IPS-18a (cell line): Measurements from ENCODE around the gene AADAT.

Experiments
- H3K27ac ChIP-seq: one replicate; pipeline ENCODE4 v1.5.1; 2013; ENCODE audit warnings: low read length
- H3K27me3 ChIP-seq: one replicate; pipeline ENCODE4 v1.6.1; 2013; ENCODE audit warnings: mild to moderate bottlenecking, low read length; ENCODE audit not compliant: control insufficient read depth, insufficient read depth
- H3K36me3 ChIP-seq: one replicate; pipeline ENCODE4 v1.6.1; 2013; ENCODE audit warnings: low read depth, low read length; ENCODE audit not compliant: control insufficient read depth
- H3K4me1 ChIP-seq: one replicate; pipeline ENCODE4 v1.6.1; 2013; ENCODE audit warnings: low read depth, low read length; ENCODE audit not compliant: control insufficient read depth
- H3K4me3 ChIP-seq: one replicate; pipeline ENCODE4 v1.5.1; 2013; ENCODE audit warnings: low read length
- H3K9ac ChIP-seq: one replicate; pipeline ENCODE4 v1.6.1; 2013; ENCODE audit warnings: mild to moderate bottlenecking, low read length, moderate library complexity
- H3K9me3 ChIP-seq: one replicate; pipeline ENCODE4 v1.6.1; 2013; ENCODE audit warnings: low read depth, low read length; ENCODE audit not compliant: control insufficient read depth

AADAT gene

DNA sequence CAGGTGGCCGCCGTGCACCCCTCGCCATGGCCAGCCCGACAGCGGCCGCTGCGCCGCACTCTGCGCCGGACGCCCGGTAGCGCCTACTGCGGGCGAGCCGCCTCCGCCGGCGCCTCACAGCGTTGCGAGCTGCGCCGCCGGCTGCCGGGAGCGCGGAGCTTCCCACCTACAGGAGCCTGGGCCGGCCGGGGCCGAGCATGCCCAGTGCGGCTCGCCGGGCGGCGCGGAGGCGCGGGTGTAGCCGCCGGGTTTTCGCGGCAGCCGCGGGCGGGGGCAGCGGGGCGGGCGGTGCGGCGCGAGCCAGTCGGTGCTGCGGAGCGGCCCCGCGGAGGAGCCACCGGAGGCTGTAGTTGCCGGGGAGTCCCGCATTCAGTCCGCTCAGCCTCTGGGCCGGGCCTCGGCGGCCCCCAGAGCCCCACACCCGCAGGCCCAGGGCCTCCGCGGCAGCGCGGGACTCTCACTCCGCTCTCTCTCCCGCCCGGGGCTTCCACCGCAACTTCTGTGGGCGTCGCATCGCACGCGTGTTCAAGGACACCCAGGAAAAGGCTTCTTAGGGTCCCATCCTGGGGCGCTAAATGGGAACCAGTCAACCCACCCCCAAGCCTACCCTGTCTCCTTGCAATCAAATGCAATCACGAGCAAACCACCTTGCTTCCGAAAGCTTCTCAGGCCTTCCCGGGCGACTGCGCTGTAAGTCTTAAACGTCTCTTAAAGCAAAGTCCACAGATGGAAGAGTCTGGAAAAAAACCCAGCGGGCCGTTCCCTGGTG, 63.3 kb downstream of the AADAT start, which contains the start of gene MFAP3L:
Gene MFAP3L (minus strand): TSS at position 143 of the 769 bp plus-strand sequence. CDS start 20,518 bp downstream, outside the sequence.
- peak within 1 kb of the TSS; percentile 78 for H3K9ac ChIP-seq
- H3K27ac ChIP-seq: peak within 1 kb of the TSS; percentile 37
- peak within 1 kb of the TSS; percentile 86 for H3K4me3 ChIP-seq

GRCh38 chr4:170025523-170026252, 64.1 kb downstream of the AADAT start:
- Histone ChIP-seq H3K27me3 (peaks cover 45% of the 10 kb centered on the region), H3K27ac (no peak overlapping the region), H3K9me3 (no peaks in the 10 kb centered on the region), H3K4me3 (peak overlapping the region; percentile 61), H3K9ac (peak overlapping the region; percentile 13), H3K36me3 (no peaks in the 10 kb centered on the region), H3K4me1 (peaks cover 11% of the 10 kb centered on the region)

More for the DNA sequence above, 63.3 kb downstream of the AADAT start, which contains the start of gene MFAP3L:
- Histone ChIP-seq H3K9me3 (no peaks in the 10 kb centered on the region), H3K27me3 (peaks cover 45% of the 10 kb centered on the region), H3K4me1 (peaks cover 11% of the 10 kb centered on the region), H3K36me3 (no peaks in the 10 kb centered on the region)

- no peak overlapping the region for H3K9ac ChIP-seq
- H3K27me3 ChIP-seq: peaks cover 20% of the 10 kb centered on the region
- H3K36me3 ChIP-seq: no peaks in the 10 kb centered on the region
- peaks cover 8% of the 10 kb centered on the region for H3K4me1 ChIP-seq
- no peaks in the 10 kb centered on the region for H3K9me3 ChIP-seq
- H3K4me3 ChIP-seq: no peak overlapping the region
- H3K27ac ChIP-seq: no peak overlapping the region
Measured at GRCh38 chr4:170022211-170022610, 67.5 kb downstream of the AADAT start.

DNA sequence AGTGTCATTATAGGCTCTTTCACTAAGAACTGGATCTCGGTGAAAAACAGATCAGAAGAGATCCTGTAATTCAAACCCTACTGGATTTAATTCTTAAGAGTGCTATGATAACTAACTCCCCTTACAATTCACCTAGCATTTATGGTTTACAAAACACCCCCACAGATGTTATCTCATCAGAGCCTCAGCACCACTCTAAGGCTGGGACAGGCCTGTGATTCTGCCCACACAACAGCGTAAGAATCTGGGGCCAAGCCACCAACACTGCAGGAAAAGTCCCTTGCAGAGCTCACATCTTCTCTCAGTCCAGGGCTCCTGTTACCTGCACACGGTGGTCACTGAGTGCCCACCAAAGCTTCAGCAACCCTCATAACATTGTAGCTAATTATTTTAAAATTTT, 72.5 kb downstream of the AADAT start:
- no peak overlapping the region for H3K4me3 ChIP-seq
- H3K27ac ChIP-seq: no peak overlapping the region
- peaks cover 9% of the 10 kb centered on the region for H3K4me1 ChIP-seq
- no peaks in the 10 kb centered on the region for H3K9me3 ChIP-seq
- no peaks in the 10 kb centered on the region for H3K36me3 ChIP-seq
- H3K9ac ChIP-seq: no peak overlapping the region
- H3K27me3 ChIP-seq: no peaks in the 10 kb centered on the region

DNA sequence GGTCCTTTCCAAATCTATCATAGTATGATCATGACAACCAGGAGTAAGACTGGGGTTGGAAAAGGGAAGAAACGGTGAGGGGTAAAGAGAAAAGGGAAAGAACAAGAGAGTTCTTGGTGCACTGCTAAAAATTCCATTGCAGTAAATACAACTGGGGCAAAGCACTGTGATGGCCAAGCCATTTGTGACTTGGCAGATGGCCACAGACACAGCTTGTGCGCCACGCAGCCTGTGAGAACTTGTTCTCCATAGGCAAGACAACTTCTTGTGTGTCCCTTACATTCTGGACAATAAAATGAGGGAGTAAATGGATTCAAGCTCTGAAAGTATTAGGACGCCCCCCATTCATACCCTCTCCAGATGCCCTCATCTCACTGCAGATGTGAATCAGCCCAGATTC, 74.5 kb downstream of the AADAT start:
- Histone ChIP-seq H3K9me3 (no peaks in the 10 kb centered on the region), H3K27ac (no peak overlapping the region), H3K27me3 (no peaks in the 10 kb centered on the region), H3K4me1 (peaks cover 12% of the 10 kb centered on the region), H3K36me3 (no peaks in the 10 kb centered on the region), H3K9ac (no peak overlapping the region), H3K4me3 (no peak overlapping the region)

GRCh38 chr4:170014359-170015011, 75.3 kb downstream of the AADAT start:
- Histone ChIP-seq H3K4me3 (no peak overlapping the region), H3K9ac (no peak overlapping the region), H3K4me1 (peaks cover 12% of the 10 kb centered on the region), H3K27ac (no peak overlapping the region), H3K27me3 (no peaks in the 10 kb centered on the region), H3K9me3 (no peaks in the 10 kb centered on the region), H3K36me3 (no peaks in the 10 kb centered on the region)

- no peak overlapping the region for H3K9ac ChIP-seq
- H3K4me3 ChIP-seq: no peak overlapping the region
- H3K4me1 ChIP-seq: peaks cover 12% of the 10 kb centered on the region
- no peak overlapping the region for H3K27ac ChIP-seq
- H3K9me3 ChIP-seq: no peaks in the 10 kb centered on the region
- no peaks in the 10 kb centered on the region for H3K27me3 ChIP-seq
- H3K36me3 ChIP-seq: no peaks in the 10 kb centered on the region
Measured at GRCh38 chr4:170012629-170012958, 77.2 kb downstream of the AADAT start.

DNA sequence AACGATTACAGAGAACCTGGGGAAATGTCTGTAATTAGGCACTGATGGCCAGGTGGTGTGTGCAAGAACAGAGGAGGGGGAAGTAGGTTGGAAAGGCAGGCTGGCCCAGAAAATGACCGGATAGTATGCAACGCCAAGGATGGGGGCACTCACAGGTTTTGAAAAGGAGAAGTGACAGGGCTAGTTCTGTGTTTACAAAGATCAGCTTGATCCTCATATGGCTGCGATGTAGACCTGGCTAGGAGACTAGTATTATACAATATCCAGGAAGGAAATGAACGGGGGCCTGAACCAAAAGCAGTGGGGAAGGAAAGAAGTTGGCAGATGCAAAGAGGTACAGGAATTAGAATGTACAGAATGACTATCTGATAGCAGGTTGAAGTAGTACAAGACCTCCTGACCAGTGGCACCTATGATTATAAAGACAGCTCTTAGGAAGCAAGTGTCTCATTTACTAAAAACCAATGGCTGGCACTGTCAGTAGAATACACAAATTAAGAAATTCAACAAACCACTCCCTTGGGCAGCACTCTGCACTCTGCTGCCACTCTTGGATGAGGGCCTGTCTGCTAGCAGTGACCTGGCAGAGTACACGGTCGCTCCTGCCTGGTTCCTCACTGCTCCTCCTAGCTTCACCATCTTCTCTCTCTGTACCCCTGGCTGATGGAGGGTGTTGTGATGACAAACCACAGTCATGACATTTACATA, 77.7 kb downstream of the AADAT start:
- no peaks in the 10 kb centered on the region for H3K27me3 ChIP-seq

More for the DNA sequence above, 77.7 kb downstream of the AADAT start:
- H3K4me3 ChIP-seq: no peak overlapping the region
- no peaks in the 10 kb centered on the region for H3K36me3 ChIP-seq
- no peak overlapping the region for H3K9ac ChIP-seq
- H3K27ac ChIP-seq: no peak overlapping the region
- peaks cover 10% of the 10 kb centered on the region for H3K4me1 ChIP-seq
- H3K9me3 ChIP-seq: no peaks in the 10 kb centered on the region
